ENCODE measurements around the gene RFWD3.
"Not testable (repeated sequence)": the region's sequence is repeated elsewhere in the genome, so short reads cannot be mapped to it uniquely, and the experiment has no call there.

The RFWD3 gene

DNA sequence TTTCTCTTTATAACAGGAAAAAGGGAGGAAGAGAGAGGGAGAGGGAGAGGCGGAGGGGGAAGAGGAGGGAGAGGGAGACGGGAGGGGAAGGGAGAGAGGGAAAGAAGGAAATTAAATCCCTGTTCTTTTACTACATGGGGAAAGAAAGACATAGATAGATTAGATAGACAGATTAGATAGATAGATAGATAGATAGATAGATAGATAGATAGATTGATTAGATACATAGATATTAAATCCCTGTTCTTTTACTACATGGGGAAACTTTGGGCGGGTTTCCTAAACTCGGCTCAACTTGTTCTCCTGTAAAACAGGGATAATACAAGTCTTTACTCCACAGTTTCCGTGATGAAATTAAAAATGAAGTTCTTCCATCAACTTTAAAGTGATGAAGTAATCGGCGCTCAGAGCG lies 661 bp downstream of the RFWD3 start:
- in situ Hi-C loops (cut with MboI; ENCODE audit: low sequenced_read_pairs): no loop called here

DNA sequence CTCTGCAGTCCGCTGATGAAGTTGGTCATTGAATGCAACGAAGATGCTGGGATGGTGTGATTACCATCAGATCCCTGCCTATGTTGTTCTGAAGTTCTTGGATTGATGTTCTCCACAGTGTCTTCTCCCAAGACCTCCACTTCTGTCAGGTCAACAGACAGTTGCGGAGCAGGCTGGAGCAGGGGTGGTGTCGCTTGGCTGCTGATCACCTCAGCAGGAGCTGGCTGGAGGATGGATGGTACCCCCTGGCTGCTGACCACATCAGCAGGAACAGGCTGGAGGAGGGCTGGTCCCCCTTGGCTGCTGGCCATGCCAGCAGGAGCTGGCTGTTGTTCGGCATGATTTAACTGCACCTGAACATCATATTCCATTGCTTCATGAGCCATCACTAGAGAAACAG lies 5.6 kb downstream of the RFWD3 start:
- in situ Hi-C loops (cut with MboI; ENCODE audit: low sequenced_read_pairs): no loop called here

DNA sequence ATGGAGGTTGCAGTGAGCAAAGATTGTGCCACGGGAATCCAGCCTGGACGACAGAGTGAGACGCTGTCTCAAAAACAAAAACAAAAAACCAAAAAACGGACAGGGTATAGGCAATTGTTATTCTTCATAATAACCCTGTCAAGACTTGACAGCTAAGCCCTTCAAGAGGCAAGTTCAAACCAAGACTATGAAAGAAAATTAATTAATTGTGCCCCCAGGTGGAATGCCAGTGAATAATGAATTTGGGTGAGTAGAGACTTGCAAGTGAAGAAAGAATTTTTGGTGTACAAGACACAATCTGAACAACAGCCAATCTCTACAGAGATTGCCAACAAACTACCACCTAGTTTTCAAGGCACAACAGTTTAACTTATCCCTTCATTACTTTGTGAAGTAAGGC lies 6.3 kb downstream of the RFWD3 start:
- in situ Hi-C loops (cut with MboI; ENCODE audit: low sequenced_read_pairs): no loop called here

DNA sequence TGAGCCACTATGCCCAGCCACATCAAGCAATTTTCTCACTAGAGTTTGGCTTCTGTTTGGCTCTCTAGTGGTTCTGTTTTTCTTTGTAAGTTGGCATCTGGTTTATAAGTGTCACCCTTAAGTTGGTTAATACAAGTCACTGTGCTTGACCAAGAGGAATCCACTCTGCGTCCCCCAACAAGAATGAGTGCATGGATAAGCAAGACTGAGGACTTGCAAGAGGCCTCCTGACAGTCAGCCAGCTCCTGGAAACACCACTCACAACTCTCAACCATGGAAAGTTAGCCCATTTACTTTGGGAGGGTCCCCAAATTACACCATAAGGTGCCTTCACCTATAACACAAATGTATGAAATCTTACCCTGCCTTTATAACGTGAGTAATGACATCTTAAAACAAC lies 7.6 kb downstream of the RFWD3 start:
- in situ Hi-C loops (cut with MboI; ENCODE audit: low sequenced_read_pairs): no loop called here

DNA sequence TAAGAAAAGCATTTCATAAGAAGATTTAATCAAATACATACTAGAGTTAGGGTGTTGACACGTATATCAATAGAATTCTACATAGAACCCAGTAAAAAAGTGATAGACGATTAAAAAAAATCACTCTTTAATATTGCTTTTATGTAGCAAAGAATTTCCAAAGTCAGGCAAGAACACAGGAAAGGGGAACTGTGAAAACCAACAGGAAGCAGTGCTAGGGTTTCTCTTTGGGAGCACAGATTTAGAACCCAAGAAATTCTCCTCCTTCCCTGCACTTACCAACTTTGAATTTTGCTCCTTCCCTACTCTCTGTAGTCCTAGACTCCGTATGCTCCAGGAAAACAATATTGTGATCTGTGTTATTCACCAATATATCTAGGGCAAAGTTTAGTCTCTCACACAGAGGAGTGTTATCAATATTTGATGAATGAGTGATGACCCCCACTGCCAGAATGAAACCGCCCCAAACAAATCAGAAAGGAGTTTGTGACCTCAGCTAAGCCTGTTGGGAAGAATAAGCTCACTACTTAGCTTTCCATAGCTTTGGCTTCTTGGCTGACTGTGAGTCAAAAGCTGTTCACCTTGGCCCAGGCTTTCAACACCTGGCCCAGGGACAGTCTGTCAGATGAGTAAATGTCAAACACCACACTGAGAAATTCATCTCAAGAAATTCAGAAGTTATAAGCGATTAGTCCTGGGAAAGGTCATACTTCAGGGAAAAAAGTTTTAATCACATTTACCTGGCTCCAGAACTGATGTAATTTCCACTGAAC lies 8.6 kb downstream of the RFWD3 start:
- in situ Hi-C loops (cut with MboI; ENCODE audit: low sequenced_read_pairs): no loop called here

DNA sequence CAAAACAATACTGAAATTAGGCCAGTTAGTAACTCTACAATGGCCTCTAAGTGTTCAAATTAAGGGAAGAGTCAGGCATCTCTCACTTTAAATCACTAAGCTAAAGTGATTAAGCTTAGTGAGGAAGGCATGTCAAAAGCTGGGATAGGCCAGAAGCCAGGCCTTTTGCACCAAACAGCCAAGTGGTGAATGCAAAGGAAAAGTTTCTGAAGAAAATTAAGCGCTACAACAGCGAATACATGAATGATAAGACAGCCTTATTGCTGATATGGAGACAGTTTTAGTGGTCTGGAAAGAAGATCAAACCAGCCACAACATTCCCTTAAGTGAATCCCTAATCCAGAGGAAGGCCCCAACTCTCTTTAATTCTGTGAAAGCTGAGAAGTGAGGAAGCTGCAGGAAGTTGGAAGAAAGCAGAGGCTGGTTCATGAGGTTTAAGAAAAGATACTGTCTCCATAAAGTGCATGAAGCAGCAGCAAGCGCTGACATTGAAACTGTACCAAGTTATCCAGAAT lies 12.1 kb downstream of the RFWD3 start:
- in situ Hi-C loops (cut with MboI; ENCODE audit: low sequenced_read_pairs): no loop called here

DNA sequence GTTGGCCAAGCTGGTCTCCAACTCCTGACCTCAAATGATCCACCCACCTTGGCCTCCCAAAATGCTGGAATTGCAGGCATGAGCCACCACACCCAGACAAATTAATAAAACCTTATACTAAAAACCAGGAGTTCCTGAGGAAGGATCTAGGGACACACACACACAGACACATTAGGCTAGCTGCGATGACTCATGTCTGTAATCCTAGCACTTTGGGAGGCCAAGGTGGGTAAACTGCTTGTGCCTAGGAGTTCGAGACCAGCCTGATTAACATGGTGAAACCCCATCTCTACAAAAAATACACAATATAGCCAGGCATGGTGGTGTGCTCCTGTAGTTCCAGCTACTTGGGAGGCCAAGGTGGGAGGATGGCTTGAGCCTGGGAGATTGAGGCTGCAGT lies 13.8 kb downstream of the RFWD3 start:
- in situ Hi-C loops (cut with MboI; ENCODE audit: low sequenced_read_pairs): not testable (repeated sequence)

DNA sequence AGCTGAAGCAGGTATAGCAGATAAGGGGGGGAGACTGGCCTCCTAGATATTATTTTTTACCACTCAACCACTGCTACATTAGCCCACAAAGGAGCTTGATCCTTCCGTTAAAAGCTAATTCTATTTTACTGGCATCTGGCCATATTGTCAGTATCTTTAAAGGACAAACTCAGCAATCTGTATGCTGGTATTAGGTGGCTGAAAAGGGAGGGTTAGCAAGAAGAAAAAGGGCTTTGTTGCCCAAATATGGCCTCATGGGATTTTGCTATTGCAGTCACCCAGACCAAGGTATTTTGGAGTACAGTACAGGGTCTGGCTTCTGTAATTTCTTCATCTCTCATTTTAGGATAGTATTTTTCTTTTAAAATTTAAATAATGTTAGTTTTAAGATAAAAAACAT lies 14.4 kb downstream of the RFWD3 start:
- in situ Hi-C loops (cut with MboI; ENCODE audit: low sequenced_read_pairs): no loop called here

DNA sequence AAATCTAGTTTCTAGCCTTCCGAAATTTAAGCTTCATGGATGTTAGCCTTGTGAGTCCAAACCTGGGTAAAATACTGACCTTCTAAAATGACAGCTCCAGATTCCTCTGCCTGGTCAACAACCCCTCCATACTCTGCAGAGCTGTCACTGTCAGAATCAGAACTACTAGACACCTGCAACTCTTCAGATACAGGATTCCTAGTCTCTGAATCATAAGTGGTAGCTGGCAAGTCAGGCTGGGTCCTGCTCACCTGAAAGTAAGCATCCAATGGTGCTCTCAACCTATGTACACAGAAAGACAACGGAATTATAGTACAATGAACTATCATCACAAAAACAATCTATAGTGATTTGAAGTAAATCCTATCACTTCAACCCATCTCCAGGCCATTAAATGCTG lies 14.8 kb downstream of the RFWD3 start:
- in situ Hi-C loops (cut with MboI; ENCODE audit: low sequenced_read_pairs): no loop called here

DNA sequence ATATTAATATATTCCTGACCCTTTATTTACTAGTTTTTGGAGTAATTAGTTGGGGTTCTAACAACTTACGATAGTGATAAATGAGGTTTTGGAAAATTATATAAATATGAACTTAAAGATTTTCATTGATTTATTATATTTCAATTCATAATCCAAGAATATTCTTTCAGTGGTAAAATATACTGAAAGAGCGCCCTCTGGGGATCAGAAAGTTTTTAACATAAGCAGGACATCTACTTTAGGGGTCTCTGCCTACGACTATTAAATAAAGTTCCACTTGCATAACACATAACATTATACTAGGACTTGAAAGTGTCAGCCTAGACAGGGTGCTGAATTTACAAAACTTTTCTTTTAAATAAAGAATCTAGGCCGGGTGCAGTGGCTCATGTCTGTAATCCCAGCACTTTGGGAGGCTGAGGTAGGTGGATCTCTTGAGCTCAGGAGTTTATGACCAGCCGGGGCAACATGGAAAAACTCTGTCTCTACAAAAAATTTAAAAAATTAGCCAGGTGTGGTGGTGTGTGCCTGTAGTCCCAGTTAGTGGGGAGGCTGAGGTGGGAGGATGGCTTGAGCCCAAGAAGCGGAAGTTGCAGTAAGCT lies 15.6 kb downstream of the RFWD3 start:
- in situ Hi-C loops (cut with MboI; ENCODE audit: low sequenced_read_pairs): no loop called here

DNA sequence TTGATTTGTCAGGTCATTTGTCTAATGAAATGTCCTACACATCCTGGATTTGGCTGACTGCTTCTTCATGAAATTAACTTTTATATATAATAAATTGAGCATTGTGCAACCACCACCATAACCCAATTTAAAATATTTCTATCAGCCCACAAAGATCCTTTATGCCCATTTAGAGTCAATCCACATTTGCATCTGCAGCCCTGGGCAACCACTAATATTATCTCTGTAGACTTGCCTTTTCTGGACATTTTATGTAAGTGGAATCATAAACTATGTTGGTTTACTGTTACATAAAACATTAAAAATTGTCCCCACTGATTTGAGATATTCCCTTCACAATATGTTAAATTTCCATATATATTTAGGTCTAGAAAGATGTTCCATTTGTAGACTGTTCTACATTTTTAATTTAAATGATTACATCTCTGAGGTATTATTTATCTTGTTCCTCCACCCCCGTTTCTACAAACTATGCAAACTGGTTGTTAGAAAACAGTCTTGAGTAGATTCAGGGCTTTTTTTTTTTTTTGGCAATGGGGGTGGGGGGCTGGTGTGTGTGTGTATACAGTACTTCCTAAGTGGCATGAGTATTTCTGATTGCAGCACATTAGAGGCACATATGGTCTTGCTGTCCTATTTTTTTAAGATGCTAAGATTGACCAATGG lies 16.7 kb downstream of the RFWD3 start:
- in situ Hi-C loops (cut with MboI; ENCODE audit: low sequenced_read_pairs): no loop called here

DNA sequence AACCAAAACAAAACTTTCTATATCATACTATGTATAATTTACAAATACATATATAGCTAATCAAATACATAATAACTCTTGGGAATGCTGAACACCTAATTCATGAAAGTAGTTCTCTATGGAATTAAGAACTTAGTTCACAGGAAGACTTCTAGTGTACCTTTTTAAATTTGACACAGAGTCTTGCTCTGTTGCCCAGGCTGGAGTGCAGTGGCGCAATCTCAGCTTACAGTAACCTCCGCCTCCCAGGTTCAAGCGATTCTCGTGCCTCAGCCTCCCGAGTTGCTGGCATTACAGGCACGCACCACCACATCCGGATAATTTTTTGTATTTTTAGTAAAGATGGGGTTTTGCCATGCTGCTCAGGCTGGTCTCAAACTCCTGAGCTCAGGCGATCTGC lies 24.7 kb downstream of the RFWD3 start:
- in situ Hi-C loops (cut with MboI; ENCODE audit: low sequenced_read_pairs): no loop called here

DNA sequence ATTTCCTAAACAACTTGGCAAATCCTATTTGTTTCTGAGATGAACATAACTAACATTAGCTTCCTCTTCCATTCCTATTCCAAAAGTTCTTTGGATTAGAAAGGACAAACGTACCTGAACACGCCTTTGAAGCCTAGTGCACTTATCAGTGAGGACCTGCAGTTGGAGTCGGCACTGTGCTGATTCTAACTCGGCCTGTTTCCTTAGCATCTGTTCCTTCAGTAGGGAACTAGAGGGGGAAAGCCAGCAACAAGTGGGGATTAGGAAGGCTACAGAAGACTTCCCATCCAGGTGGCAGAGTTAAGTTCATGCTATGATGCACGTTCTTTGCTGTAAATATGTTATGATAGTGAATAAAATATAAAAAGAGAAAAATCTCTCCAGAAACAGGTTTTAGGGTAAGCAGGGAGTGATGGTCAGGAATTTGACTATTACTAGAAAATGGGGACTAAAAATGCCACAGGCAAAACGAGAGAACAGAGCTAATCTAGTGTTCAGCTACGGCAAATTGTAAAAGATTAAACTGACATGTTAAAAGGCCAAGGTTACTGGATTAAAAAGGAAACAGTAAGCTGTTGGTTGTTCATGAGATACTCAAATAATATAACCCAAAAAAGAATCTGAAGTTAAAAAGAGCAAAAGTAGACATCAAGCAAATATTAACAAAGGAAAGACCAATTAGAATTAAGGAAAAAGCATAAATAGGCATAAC lies 28.8 kb downstream of the RFWD3 start:
- in situ Hi-C loops (cut with MboI; ENCODE audit: low sequenced_read_pairs): no loop called here

DNA sequence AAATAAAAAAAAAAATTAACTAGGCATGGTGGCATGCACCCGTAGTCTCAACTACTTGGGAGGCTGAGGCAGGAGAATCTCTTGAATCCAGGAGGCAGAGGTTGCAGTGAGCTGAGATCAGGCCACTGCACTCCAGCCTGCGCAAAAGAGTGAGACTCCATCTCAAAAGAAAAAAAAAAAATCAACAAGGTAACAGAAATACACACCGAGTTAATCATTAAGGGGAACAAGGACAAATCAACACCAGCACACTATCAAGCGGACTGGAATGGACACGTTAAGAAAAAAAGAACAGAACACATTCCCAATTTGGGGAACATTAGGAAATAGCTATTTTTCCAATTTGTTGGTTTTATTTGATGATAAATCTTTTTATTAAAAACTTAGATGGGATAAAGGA lies 31.4 kb downstream of the RFWD3 start:
- in situ Hi-C loops (cut with MboI; ENCODE audit: low sequenced_read_pairs): no loop called here

DNA sequence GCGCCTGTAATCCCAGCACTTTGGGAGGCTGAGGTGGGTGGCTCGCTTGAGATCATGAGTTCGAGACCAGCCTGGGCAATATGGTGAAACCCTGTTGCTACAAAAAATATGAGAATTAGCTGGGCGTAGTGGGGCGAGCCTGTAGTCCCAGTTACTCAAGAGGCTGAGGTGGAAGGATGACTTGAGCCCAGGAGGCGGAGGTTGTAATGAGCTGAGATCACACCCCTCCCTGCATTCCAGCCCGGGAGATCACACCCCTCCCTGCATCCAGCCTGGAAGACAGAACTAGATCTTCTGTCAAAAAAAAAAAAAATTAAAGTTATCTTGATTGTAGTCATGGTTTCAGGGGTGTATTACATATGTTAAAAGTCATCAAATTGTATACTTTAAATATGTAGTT lies 33.0 kb downstream of the RFWD3 start:
- in situ Hi-C loops (cut with MboI; ENCODE audit: low sequenced_read_pairs): no loop called here

DNA sequence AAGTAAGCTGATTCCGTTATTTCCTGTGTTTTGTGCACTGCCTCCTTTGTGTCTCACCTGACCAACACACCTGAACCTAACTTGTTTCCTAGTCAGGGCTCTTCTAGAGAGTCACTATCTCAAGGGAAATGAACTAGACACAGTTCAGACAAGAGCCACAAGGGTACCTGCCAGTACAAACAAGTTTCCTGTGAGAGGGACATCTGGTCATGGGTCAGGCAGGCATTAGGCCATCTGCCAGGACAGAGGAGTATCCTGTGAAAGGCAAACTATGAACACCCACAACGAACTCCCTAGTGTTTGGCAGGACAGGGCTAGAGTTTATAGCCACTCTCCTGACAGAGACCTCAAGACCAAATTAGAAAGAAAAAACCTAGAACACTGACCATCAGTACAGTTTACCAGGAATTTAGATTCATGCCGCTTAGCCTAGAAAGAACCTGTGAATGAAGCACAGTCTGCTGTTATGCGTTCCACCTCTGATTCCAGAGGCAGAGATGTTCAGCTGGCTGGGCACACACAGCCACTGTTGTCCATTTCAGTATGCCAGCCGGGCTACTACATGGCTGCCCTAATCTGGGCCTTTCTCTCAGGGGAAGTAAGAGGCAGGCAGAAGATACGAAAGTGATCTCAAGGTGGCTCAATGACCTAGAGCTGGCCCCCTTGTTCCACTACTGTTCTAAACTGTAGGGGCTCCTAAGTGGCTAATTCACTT lies 39.0 kb downstream of the RFWD3 start:
- in situ Hi-C loops (cut with MboI; ENCODE audit: low sequenced_read_pairs): no loop called here

DNA sequence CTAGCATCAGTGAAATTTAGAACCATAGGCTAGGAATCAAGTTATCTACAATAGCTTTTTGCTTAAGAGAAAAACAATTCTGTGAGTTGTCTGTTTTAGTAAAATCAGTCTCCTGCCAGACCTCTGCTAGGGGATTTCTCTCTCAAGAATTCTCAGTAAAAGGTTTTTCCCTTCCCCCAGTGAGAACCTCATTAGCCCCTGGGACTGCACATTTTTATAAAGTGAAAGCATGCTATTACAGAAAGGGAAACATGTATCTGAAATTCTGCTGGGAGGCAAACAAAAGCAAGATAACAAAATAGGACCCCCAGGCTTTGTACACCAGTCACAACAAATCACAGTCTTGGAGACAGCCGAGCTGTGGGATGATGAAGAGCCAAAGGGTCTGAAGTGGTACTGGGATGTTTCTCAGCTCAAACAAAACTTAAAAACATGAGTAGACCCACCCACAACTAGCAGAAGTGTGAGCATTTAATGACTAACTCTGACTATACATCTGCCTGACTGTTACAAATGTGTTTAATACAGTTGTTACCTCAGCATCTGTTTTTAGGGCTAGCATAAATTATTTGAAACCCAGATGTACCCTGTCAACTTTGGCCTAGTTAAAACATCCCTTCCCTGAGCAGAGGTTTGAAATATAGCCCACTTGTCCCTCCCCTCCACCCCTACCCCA lies 39.8 kb downstream of the RFWD3 start:
- in situ Hi-C loops (cut with MboI; ENCODE audit: low sequenced_read_pairs): no loop called here

DNA sequence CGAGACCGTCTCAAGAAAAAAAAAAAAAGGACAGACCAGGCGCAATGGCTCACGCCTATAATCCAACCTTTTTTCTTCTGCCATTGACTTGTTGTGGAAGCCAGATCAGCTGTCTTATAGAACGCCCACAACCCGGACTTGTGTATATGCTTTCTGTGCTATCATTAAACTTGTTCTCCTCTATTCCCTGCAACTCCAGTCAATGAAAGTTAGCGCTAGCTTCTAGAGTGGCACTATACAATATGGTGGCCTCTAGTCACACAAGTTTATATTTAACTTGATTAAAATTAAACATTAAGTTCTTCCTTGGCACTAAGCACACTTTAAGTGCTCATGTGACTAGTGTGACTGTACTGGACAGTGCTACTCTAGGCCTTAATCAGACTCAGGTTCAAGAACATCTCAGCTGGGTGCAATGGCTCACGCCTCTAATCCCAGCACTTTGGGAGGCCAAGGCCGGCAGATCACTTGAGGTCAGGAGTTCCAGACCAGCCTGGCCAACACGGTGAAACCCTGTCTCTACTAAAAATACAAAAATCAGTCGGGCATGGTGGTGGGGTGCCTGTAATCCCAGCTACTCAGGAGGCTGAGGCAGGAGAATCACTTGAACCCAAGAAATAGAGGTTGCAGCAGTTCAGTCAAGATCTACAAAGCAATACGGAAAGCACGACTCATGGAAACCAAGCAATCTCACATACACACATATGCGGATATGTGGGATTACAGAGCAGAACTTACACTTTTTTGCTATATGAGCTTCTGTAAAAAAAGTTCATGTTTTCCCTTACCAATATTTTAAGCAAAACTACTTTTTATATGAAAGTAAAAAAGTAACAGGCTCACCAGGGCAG lies 41.0 kb downstream of the RFWD3 start:
- in situ Hi-C loops (cut with MboI; ENCODE audit: low sequenced_read_pairs): no loop called here

DNA sequence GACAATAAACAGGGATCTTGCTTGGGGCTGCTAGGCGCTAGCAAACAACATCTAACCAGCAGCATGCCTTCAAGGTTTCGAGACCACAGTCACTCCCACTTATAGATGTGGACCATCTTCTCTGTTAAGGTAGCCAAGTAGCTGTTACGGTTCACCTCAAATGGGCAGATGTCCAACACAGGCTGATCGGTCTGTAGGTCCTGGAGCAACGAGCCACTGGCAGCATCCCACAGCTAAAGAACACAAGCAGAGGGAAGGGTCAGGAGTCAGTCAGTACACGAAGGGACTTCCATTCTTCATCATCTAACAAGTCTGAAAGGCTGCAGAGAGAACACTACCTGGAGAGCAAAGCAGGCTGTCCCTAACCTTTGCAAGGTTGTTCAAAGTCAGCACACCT lies 42.8 kb downstream of the RFWD3 start:
- in situ Hi-C loops (cut with MboI; ENCODE audit: low sequenced_read_pairs): no loop called here

All from hTERT RPE-1 (cell line).